OCI-LY1 (cell line): ENCODE data around the gene POLR1H.

ENCODE experiments used
- EZH2 ChIP-seq: fragments of 200-600 bp; sonication (generic), shearing (Covaris generic); IDR thresholded peaks from 2 replicates; pipeline ENCODE4 v1.8.0; 2017; ENCODE audit warnings: borderline replicate concordance, mixed run types, mild to moderate bottlenecking, antibody characterized with exemption, low read length, moderate library complexity, mixed read lengths
- TF ChIP-seq, protein P1 (sequence below): fragments of 200-600 bp; sonication (generic), shearing (Covaris generic); IDR thresholded peaks from 2 replicates; pipeline ENCODE4 v1.5.1; 2017; ENCODE audit warnings: mild to moderate bottlenecking, antibody characterized with exemption, low read length, moderate library complexity, mixed read lengths

- TF ChIP-seq, protein P1, sequence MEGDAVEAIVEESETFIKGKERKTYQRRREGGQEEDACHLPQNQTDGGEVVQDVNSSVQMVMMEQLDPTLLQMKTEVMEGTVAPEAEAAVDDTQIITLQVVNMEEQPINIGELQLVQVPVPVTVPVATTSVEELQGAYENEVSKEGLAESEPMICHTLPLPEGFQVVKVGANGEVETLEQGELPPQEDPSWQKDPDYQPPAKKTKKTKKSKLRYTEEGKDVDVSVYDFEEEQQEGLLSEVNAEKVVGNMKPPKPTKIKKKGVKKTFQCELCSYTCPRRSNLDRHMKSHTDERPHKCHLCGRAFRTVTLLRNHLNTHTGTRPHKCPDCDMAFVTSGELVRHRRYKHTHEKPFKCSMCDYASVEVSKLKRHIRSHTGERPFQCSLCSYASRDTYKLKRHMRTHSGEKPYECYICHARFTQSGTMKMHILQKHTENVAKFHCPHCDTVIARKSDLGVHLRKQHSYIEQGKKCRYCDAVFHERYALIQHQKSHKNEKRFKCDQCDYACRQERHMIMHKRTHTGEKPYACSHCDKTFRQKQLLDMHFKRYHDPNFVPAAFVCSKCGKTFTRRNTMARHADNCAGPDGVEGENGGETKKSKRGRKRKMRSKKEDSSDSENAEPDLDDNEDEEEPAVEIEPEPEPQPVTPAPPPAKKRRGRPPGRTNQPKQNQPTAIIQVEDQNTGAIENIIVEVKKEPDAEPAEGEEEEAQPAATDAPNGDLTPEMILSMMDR = no peak
- TF ChIP-seq EZH2 = no peak
Measured at GRCh38 chr6:30025186-30025585, 35.9 kb upstream of the POLR1H start.
